Activated naive CD4-positive, alpha-beta T cell treated with anti-CD3 and anti-CD28 coated beads, Interleukin-2, amount 50 U/mL, for 72 hours (primary cell): Measurements from ENCODE around the gene CXADR. TPM values are rescaled to one million over a fixed set of nuclear protein-coding genes. Genes with fewer than 3 reads are reported as not detected.
A peak's percentile ranks its signal among the peaks of the same experiment; 100 is the strongest.

ENCODE experiments used
- ATAC-seq, 2 donors: fragments of 150-1000 bp; cut with Tn5 transposase; 2 replicates each; pipeline ENCODE4 v1.10.0; 2021; ENCODE audit warnings: mild to moderate bottlenecking in 2 of 2, moderate library complexity in 2 of 2
- DNase-seq, 2 donors: peaks; one replicate each; pipeline ENCODE4 v3.0.0; 2021 to 2022; ENCODE audit warnings: low spot score in 2 of 2
- H3K27ac Mint-ChIP-seq, 2 donors: one replicate each; pipeline ENCODE4 v1.8.0; 2022; ENCODE audit warnings: mild to moderate bottlenecking in 2 of 2, mixed read lengths in 2 of 2
- H3K36me3 Mint-ChIP-seq, 2 donors: one replicate each; pipeline ENCODE4 v1.8.0; 2022; ENCODE audit warnings: mixed read lengths in 2 of 2
- H3K9me3 Mint-ChIP-seq, 2 donors: one replicate each; pipeline ENCODE4 v1.8.0; 2022; ENCODE audit warnings: mixed read lengths in 2 of 2
- total RNA-seq, 2 donors: library from RNA; stranded (reverse); gene quantifications; one replicate each; pipeline ENCODE4 v1.2.3, GENCODE V29; 2022

Gene CXADR
- total RNA-seq, 2 donors from 2014 or later = 0.14 to 0.54 TPM

DNA sequence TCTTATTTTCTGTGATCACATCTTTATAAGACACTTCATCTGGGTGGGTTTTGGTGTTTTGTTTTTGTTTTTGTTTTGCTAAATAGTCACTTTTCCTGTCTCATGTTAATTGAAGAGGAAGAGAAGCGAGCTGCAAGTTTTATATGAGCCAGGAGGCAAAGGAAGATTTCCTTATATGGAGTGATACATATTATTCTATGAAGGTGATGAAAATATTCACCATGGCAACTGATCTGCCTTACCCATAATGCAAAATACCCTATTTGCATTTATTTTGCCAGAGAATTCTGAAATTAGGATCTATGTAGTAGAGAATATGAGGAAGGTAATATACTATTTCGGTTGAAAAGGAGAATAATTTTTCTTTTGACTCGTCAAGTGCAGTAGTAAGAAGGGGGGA lies 13.9 kb downstream of the CXADR start:
- Mint-ChIP-seq H3K27ac (no peak overlapping the region), H3K36me3 (no peaks in the 10 kb centered on the region), H3K9me3 (no peaks in the 10 kb centered on the region)
- DNase-seq (no peak), ATAC-seq (no peak)

DNA sequence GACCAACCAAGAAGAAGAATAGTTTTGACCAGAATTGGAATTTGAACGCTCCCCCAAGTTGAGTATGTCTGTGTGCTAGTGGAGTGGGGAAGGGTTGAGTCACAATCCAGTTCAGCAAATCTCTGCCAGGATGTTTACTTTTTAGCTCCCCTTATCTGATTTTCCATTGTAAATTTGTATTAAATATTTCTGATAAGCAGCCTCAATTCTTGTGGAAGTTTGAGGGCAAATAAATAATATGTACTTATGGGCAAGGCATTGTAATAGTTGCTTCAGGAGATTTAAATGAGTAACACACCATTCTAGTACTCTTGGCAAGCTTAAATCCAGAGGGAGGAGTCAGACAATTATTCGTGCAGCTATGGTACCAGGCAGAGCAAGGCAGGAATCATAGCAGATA lies 14.4 kb downstream of the CXADR start:
- Mint-ChIP-seq H3K36me3 (no peaks in the 10 kb centered on the region), H3K27ac (no peak overlapping the region), H3K9me3 (no peaks in the 10 kb centered on the region)
- ATAC-seq (no peak), DNase-seq (no peak)

- H3K27ac Mint-ChIP-seq = no peak overlapping the region
- no peak for ATAC-seq
- DNase-seq = no peak
- H3K9me3 Mint-ChIP-seq = no peaks in the 10 kb centered on the region
- H3K36me3 Mint-ChIP-seq = no peaks in the 10 kb centered on the region
These were observed 14.9 kb downstream of the CXADR start for GRCh38 chr21:17527711-17528110.

GRCh38 chr21:17529648-17530047 lies 16.8 kb downstream of the CXADR start:
- DNase-seq (no peak), ATAC-seq (no peak)
- H3K27ac Mint-ChIP-seq = no peak overlapping the region
- no peaks in the 10 kb centered on the region for H3K36me3 Mint-ChIP-seq
- no peaks in the 10 kb centered on the region for H3K9me3 Mint-ChIP-seq

- DNase-seq (no peak), ATAC-seq (no peak)
- no peaks in the 10 kb centered on the region for H3K9me3 Mint-ChIP-seq
- H3K36me3 Mint-ChIP-seq = no peaks in the 10 kb centered on the region
- H3K27ac Mint-ChIP-seq = no peak overlapping the region
These were observed 19.4 kb downstream of the CXADR start for GRCh38 chr21:17532292-17532691.

GRCh38 chr21:17536381-17536780 lies 23.5 kb downstream of the CXADR start:
- Mint-ChIP-seq H3K9me3 (no peaks in the 10 kb centered on the region), H3K36me3 (no peaks in the 10 kb centered on the region), H3K27ac (peak overlapping the region in 1 of 2 donors; percentile 25)
- no peak for ATAC-seq
- no peak for DNase-seq

DNA sequence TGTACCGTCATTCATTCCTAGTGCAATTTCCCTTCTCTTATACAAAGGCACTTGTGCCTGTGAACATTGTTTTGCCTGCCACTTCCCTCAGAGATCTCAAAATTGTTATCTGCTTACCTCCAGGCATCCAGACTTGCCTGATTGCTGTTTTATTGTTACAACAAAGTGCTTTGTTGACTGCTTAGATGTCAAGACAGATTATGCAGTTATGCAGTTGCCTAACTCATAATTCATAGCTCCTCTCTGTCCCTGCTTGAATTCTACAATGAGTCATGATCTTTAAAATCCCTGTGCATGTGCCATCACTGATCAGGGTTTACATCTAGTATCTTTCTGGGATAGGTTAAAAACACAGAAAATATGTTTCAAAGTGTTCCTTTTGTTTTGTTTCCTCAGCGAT lies 24.5 kb downstream of the CXADR start:
- DNase-seq = no peak
- no peaks in the 10 kb centered on the region for H3K36me3 Mint-ChIP-seq
- H3K9me3 Mint-ChIP-seq = no peaks in the 10 kb centered on the region
- no peak overlapping the region for H3K27ac Mint-ChIP-seq
- no peak for ATAC-seq

DNA sequence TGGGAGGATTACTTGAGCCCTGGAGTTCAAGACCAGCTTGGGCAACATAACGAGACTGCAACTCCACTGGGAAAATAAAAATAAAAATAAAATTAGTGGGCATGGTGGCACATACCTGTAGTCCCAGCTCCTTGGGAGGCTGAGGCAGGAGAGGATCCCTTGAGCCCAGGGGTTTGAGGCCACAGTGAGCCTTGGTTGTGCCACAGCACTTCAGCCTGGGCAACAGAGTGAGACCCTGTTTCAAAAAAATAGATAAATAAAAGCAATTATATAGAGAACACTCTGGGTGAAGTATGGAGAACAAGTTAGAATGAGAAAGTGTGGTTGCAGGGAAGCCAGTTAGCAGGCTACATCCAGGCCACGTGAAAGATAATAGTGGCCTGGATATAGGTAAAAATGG lies 25.7 kb downstream of the CXADR start:
- H3K27ac Mint-ChIP-seq = no peak overlapping the region
- ATAC-seq (no peak), DNase-seq (no peak)
- no peaks in the 10 kb centered on the region for H3K9me3 Mint-ChIP-seq
- no peaks in the 10 kb centered on the region for H3K36me3 Mint-ChIP-seq

DNA sequence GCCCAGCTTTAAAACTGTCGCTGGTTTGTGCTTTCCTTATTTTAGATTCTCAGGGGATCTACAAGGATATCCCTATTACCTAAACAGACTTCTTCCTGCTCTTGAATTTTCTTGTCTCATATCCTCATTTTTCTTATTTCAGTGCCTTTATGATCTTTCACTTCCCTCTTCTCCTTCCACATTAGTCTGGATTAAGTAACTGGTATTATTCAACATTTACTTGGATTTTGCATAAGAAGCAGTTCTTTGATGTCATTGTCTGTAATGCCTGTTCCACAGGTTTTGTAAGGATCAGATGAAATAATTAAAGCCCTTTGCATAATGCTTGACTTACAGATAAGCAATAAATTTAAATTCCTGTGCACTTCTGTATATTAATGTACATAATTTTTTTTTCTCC lies 26.5 kb downstream of the CXADR start:
- ATAC-seq = no peak
- H3K27ac Mint-ChIP-seq = no peak overlapping the region
- H3K36me3 Mint-ChIP-seq = no peaks in the 10 kb centered on the region
- DNase-seq = no peak
- no peaks in the 10 kb centered on the region for H3K9me3 Mint-ChIP-seq

DNA sequence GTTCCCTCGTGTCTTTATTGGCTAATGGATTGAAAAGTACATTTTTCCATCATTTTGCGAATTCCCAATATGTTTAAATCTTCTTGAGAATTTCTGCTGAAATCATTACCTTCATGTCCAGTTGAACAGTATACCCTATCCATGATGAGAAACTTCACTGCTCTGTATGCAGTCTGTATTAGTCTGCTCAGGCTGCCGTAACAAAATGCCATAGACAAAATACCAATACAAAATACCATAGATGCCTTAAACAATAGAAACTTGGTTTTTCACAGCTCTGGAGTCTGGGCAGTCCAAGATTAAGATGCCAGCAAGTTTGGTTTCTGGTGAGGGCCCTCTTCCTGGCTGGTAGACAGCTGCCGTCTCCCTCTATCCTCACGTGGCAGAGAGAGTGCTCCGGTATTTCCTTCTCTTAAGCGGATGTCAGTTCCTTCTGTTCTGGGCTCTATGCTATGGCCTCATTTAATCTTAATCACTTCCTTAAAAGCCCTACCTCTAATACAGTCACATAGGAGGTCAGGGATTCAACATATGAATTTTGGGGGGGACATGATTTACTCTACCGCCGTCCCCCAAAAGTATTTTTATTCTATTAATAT lies 27.0 kb downstream of the CXADR start:
- H3K27ac Mint-ChIP-seq = no peak overlapping the region
- H3K9me3 Mint-ChIP-seq = no peaks in the 10 kb centered on the region
- no peaks in the 10 kb centered on the region for H3K36me3 Mint-ChIP-seq
- DNase-seq (no peak), ATAC-seq (no peak)

DNA sequence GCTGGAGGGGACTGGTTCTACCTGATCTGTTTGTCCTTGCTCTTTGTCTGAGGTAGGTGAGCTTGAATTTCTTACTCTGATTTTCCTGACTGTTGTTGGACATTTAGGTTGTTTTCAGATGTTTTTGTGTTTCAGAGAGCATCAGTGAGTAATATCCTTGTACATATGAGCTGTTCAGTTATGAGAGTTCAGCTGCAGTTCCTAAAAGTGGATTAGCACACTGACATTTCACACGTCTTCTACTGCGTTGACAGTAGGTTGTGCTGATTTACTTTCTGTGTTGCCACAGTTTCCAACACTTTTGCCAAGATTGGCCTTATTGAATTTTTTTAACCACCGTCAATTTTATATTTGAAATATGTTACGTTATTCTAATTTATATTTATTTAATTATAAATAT lies 27.7 kb downstream of the CXADR start:
- Mint-ChIP-seq H3K27ac (no peak overlapping the region), H3K9me3 (no peaks in the 10 kb centered on the region), H3K36me3 (no peaks in the 10 kb centered on the region)
- no peak for ATAC-seq
- no peak for DNase-seq

- DNase-seq = no peak
These were observed 29.6 kb downstream of the CXADR start for GRCh38 chr21:17542371-17543011.

DNA sequence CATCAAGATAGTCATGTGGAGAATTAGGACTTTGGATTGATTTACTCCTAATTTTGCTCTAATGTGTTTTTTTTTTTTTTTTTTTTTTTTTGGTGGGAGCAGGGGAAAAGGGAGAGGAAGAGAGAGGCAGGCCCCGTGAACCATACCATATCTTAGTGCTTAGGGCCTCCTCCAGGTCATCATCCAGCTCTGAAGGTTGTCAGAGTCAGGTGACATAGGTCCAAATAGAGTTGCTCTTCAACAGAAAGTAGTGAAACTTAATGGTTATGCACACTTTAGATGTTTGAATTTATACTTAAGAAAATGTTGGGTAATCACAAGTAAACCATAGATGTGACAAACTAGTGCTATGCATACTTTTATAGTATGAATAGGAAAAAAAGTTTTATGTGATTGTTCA lies 32.2 kb downstream of the CXADR start:
- H3K27ac Mint-ChIP-seq = no peak overlapping the region
- DNase-seq (no peak), ATAC-seq (no peak)
- no peaks in the 10 kb centered on the region for H3K36me3 Mint-ChIP-seq
- no peaks in the 10 kb centered on the region for H3K9me3 Mint-ChIP-seq

More at GRCh38 chr21:17542371-17543011, 29.6 kb downstream of the CXADR start:
- Mint-ChIP-seq H3K36me3 (no peaks in the 10 kb centered on the region), H3K27ac (no peak overlapping the region), H3K9me3 (no peaks in the 10 kb centered on the region)
- no peak for ATAC-seq

GRCh38 chr21:17548262-17548661 lies 35.4 kb downstream of the CXADR start:
- H3K27ac Mint-ChIP-seq = no peak overlapping the region
- ATAC-seq = no peak
- H3K9me3 Mint-ChIP-seq = no peaks in the 10 kb centered on the region

DNA sequence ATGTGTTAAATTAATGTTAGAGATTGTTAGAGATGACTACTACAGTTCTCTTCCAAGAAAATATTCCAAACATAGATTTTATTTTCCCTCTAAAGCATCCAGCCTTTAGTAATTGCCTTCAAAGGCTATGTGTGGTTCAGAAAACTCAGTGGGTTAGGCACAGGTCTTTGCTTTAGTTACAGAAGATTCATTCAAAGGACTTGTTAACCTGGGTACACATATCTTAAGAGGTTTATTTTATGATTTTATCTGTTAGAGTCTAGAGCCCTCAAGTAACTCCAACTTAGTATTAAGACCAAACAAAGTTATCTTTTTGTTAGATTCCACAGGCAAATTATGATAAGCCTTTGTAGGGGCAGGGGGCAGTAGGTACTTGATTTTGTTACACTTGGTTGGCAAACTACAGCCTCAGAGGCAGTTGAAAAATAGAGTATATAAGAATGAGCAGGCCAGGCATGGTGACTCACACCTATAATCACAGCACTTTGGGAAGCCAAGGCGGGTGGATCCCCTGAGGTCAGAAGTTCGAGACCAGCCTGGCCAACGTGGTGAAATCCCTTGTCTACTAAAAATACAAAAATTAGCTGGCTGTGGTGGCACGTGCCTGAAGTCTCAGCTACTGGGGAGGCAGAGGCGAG lies 37.9 kb downstream of the CXADR start:
- Mint-ChIP-seq H3K36me3 (no peaks in the 10 kb centered on the region), H3K27ac (no peak overlapping the region), H3K9me3 (no peaks in the 10 kb centered on the region)
- DNase-seq (no peak), ATAC-seq (no peak)

More at GRCh38 chr21:17548262-17548661, 35.4 kb downstream of the CXADR start:
- H3K36me3 Mint-ChIP-seq = no peaks in the 10 kb centered on the region
- DNase-seq = no peak

- no peak overlapping the region for H3K27ac Mint-ChIP-seq
- no peak for ATAC-seq
- DNase-seq = no peak
- H3K9me3 Mint-ChIP-seq = no peaks in the 10 kb centered on the region
- H3K36me3 Mint-ChIP-seq = no peaks in the 10 kb centered on the region
These were observed 39.6 kb downstream of the CXADR start for GRCh38 chr21:17552410-17552809.

- DNase-seq (no peak), ATAC-seq (no peak)
- H3K36me3 Mint-ChIP-seq = no peaks in the 10 kb centered on the region
- no peaks in the 10 kb centered on the region for H3K9me3 Mint-ChIP-seq
- H3K27ac Mint-ChIP-seq = no peak overlapping the region
These were observed 41.3 kb downstream of the CXADR start for GRCh38 chr21:17554120-17554519.
